Activated CD4-positive, alpha-beta T cell treated with anti-CD3 and anti-CD28 coated beads for 24 hours (primary cell): ENCODE results near the gene ARHGAP33.

Experiments used
- DNase-seq, 2 donors: peaks; one replicate each; pipeline ENCODE4 v3.0.0-alpha.2; 2020; ENCODE audit warnings: low read depth in 2 of 2

The ARHGAP33 gene

DNA sequence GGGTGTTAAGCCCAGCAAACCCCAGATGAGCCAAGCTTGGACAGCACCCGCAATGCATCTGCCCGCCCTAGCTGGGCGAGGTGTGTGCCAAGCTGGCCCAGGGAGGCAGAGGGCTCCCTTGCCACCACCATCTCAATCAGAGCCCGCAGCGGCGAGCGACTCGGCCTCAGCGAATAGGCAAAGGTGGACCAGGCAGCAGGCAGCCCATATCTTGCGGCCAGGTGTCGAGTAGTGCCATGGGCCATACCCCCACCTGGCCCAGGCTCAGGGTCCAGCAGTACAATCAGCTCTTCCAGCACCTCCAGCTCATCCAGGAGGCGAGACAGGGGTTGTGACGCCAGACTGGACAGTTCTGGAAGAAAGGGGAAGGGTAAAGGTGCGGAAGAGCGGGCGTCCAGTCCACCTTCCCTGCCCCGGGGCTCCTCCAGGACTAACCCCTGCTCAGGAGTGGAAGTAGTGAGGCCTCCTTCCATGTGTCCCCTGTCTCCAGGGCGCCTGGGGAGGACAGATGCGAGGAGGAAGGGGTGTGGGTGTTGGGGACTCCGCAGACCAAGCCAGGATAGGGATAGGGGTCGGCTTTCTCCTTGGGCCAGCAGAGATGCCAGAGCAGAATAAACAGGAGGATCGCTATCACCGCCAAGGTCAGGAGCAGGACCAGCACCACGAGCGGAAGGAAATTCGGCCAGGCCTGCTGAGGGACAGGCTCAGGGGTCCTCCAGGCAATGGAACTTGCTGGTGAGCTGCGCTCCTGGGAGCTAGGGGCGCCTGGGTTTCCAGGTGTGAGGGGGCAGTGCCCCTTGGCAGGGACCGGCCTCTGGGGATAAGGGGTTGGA, 35.9 kb upstream of the ARHGAP33 start:
- no peak for DNase-seq

DNA sequence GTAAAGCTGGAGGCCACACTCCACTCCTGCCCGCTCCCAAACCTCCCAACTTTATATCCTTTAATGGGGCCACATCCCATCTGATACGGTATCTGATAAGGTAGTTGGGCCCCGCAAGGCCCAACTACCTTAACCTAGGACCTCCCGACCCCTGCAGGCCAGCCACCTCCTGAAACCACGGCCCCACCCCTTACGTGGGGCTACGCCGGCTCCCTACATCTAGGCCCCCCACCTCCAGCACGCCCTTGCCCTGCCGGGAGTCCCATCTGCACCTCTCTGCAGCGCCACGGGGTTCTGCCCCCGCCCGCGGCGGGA, 35.3 kb upstream of the ARHGAP33 start:
- DNase-seq, result no peak

DNA sequence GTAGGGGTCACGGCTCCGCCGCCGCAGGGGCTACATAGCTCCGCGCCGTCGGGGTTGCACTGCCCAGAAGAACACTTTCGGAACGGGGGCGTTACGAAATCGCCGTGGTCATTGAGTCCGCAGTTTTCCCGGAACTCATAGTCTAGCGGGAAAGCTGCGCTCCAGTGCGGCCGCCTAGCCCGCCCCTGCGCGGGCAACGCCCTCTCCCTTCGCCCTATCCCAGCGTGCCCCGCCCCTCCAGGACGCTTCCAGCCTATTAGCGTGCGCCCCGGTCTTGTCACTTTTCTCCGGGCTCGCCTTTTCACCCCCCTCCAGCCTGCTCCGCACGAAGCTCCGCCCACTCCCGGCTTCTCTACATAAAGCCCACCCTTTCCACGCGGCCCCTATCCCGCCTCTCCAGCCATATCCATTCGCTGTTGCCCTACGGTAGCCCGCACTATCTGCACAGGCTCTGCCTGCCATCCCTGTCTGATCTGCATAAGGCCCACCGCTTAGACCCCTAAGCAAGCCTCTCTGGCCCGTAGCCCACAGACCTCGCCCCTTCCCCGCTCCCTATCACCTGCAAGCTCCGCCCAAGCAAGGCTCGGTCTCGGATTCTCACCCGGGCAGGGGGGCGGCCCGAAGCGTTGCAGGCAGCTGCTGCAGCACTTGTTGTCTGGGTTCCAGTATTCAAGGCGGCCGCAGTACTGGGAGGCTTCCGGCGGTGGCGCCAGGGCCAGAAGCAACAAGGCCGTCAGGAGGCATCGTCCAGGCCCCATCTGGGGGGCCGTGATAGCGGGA, 34.8 kb upstream of the ARHGAP33 start:
- DNase-seq, result peak; percentile 92 to 95

DNA sequence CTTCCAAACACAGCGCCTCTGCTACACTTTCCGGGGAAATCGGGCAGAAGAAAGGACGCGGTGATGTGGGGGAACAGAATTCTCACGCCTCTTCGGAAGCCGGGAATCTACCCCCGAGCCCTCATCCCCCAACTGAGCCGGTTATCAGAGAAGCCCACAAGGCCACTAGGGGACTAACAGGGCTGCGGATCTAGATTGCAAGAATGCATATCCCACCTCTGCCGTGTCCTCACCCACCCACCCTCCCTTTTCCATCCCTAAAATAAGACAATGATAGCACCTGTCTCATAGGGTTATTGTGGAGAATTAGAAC, 34.2 kb upstream of the ARHGAP33 start:
- DNase-seq, result no peak

DNA sequence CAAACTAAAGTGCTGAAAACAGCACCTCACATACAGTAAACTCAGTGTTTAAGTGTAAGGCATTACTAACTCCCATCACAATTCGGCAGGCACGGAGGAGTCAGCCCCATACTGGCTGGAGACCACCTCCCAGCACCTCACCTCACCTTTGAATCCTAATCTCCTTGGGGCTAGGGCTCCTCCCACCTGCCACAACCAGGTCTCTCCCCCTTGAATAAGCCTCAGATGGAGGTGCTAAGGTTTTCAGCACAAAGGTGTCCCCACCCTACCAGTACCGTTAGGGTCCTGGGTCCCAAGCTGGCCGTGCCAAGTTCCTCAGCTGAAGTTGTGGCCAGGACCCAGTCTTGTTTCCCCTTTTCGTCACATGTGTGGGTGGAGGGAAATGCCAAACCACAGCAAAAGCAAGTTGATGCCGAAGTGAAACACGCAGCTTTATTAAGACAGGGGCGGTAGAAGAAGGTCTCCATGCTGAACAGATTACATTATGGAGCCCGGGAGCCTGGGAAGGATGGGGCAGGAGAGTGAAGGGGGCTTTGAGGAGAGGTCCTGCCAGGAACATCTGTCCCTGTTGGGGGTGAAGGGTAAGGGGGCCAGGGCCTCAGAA, 33.1 kb upstream of the ARHGAP33 start, which contains the start of gene IGFLR1:
TSS of gene IGFLR1 (minus strand) at position 332 of the 604 bp plus-strand sequence. CDS start 1,272 bp downstream, outside the sequence.
- DNase-seq, result peak; percentile 51 to 58

DNA sequence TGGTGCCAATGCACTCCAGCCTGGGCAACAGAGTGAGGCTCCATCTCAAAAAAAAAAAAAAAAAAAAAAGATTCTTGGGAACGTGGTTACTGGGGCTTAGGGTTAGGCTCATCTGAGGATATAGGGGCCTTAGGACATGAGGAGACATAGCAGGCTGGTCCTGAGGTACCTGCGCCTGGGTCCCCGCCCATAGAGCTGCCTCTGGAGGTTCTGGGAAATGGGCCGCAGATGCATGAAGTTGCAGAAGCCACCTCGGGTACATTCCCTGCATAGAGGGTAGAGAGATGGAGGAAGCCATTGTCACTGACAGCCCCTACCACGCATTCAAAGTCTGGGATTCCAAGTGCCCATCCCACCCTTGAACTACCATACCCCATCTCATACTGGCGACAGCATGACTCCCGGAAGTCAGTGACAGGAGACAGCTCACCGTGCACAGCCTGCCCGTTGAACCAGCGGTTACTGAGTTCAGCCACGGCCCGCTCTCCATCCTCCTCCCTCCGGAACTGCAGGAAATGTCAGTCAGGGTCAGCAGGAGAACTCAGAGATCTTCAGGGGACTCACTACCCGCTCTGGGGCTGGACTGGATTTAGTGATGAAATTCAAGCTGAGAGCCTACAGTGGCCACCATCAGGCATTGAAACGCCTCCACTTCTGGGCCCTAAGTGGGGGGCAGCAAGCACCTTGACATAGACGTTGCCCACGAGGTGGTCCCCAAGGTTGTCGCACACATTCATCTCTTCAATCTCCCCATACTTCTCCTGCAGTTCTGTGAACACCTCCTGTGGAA, 31.5 kb upstream of the ARHGAP33 start:
- no peak for DNase-seq

DNA sequence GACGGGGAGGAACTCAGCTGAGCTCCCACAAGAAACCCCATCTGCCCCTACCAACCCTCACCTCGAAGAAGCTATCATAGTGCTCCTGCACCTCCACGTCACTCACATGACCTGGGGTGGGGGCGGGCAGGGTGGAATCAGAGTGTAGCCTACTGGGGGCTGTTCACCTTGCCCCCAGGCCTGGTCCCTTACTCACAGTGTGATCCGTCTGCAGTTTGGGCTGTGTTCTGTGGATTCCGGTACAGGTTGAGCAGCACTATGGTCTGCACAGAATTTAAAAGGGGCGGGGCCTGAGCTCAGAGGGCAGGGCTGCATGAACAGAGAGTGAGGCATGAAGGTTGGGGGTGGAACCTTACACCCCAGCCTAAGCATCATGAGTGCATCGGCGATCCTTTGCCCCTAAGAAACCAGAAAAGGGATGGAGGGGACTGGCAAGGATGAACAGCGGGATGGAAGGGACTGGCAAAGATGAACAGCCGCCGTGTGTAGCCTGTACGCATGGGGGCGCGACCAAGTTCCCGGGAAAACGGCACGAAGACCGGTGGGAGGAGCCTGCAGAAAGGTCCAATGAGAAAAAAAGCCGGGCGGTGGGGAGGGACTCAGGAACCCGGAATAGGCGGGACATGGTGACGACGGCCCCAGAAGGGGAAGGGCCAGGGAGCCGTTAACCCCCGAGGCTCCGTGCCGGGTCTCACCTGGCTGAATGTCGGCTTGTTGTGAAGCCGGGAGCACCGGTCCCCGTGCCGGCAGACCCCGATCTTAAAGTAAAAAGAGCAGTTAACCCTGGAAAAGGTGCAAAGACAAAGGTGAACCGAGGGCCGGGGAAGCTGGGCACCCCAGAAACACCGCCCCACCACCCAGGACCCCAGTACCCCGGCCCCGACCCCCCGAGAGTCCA, 30.7 kb upstream of the ARHGAP33 start:
- peak; percentile 83 to 84 for DNase-seq

DNA sequence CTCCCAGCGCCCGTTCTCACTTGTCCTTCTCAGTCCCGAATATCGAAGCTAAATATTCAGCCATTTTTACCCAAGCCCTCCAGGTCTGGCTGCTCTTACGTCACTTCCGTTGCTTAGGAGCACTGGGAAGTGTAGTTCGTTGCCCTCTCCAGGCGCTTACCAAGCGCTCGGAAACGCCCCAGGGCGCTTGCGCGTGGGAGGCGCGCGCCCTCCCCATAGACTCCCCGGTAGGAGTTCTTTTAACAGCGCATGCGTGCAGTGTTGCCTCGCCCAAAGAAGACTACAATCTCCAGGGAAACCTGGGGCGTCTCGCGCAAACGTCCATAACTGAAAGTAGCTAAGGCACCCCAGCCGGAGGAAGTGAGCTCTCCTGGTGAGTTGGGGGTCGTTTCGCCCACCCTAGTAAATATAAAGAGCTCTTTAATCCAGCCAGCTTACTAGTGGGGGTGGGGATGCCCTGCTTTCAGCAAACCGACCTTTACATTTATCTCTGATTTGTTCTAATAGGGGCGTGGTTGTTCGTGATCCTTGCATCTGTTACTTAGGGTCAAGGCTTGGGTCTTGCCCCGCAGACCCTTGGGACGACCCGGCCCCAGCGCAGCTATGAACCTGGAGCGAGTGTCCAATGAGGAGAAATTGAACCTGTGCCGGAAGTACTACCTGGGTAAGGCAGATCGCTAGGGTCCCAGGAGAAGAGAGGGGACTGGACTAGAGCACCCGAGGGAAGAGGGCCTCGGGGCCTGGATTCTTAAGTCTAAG, 29.9 kb upstream of the ARHGAP33 start, which contains the start of the genes PSENEN and U2AF1L4:
TSS of gene PSENEN (plus strand) at position 324 of the 759 bp plus-strand sequence. CDS start at position 604, 280 bp downstream.
TSS of gene U2AF1L4 (minus strand) at position 91 of the 759 bp plus-strand sequence. CDS start at position 64, 27 bp downstream.
- DNase-seq, result peak; percentile 84 to 87

DNA sequence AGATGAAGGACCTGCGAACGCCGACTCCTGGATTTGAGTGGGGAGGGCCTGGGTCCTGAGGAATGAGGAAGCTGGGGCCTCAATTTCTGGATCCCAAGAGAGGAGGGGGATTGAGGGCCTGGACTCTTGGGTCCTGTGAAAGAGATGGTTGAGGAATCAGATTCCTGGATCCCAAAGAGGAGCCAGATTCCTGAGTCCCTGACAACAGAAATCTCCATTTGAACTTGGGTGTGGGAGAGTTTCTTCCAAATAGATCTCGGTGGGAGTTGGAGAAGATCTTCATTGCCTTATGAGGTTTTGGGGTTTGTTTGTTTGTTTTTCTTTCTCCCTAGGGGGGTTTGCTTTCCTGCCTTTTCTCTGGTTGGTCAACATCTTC, 29.3 kb upstream of the ARHGAP33 start:
- no peak for DNase-seq

DNA sequence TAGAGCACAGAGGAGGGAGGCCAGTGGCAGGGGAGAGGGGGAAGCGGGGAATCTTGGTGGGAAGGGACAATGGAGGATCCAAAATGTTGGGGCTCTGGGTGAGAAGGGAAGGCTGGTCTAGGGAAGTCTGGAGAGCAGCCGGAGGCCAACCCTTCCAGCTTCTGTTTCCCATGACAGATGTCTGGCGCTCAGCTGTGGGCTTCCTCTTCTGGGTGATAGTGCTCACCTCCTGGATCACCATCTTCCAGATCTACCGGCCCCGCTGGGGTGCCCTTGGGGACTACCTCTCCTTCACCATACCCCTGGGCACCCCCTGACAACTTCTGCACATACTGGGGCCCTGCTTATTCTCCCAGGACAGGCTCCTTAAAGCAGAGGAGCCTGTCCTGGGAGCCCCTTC, 28.8 kb upstream of the ARHGAP33 start:
- no peak for DNase-seq

DNA sequence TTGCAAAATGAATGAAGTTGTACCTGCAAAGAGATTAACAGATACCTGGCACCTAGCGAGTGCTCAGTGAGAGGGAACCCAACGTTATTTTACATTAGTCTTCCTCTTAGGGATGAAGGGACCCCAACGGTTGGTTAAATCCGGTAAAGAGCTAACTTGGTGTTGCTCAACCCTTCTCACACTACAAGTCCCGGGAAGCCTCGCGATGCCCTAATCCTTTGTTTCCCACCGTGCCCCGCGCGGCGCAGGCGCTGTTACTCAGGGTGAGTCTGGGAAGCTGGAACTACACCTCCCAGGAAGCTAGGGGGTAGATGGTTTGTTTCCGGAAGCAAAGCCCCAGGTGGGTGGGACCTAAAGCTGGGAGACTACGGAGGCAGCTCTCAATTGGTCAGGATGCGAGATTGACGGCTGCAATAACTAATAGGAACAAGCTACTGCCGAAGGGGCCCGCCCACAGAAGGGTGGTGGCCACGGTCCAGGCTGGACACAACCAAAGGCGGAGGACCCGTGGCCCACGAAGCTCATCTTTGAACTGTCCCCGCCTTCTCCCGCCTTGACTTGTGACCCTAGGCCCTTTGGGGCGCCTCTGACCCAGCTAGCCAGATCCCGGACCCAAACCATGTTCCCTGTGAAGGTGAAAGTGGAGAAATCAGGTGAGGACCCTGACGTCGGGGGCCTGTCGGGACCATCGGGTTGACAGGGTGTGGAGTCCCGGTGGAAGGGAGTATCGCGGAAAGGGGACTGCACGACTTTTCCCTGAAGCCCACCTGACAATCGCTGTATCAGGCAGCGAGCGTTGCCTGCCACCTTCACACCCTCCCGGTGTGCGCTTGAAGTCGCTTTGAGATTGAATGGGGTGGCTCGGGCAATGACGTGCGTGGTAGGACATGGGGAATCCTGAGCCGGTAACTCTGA, 27.0 kb upstream of the ARHGAP33 start, which contains the start of gene LIN37:
TSS of gene LIN37 (plus strand) at position 471 of the 915 bp plus-strand sequence. CDS start at position 620, 149 bp downstream.
- DNase-seq, result peak; percentile 97

DNA sequence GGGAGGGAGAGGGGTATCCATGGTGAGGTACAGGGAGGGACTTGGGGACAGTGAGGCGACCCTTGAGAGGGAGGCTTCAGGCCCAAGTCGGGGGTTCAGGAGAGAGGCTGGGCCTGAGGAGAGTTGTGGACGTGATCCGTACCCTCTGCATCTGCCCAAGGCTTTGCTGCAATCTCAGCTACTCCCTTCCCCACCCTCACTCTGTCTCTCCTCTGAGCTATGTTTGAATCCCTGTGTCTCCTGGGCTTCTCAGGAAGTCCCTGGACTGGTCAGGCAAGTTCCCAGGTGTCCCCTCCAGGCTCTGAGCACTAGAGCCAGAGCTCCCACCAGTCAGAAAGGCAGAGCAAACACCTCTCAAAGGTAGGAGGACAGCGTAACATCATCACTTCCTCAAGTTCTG, 25.2 kb upstream of the ARHGAP33 start:
- DNase-seq, result no peak

DNA sequence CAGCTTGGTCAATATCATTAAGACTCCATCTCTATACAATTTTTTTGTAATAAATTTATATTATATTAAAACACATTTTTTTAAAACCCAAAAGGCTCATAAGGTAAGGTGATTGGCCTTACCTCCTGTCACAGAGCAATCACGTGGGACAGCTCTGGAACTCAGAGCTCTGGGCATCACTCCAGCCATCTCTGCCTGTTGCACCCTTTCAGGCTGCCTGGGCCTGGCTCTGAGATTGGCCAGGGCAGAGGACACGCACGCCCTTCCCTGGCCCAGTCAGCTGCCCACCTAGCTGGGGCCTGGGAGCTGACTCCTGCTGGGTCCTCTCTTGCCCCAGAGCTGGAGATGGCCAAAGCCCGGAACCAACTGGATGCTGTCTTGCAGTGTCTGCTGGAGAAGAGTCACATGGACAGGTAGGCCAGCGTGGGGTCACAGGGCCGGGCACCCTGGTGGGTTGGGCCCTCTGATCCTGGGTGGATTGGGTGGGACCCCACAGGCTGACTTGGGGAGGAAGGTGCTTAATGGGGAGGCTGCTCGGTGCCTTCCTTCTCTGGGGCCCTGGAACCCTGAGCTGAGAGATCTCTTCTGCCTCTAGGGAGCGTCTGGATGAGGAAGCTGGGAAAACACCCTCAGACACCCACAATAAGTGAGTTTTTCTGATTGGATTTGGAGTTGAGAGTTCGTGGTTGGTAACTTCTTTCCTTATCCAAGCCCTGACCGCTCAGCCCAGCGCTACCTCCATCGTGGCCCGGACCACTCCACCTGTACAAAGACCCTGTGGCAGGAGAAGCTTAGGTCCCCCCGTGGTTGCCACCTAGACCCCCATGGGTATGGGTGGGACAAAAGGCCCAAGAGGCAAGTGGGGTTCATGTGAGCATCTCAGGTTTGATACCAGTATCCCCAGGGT, 23.3 kb upstream of the ARHGAP33 start:
- no peak for DNase-seq

DNA sequence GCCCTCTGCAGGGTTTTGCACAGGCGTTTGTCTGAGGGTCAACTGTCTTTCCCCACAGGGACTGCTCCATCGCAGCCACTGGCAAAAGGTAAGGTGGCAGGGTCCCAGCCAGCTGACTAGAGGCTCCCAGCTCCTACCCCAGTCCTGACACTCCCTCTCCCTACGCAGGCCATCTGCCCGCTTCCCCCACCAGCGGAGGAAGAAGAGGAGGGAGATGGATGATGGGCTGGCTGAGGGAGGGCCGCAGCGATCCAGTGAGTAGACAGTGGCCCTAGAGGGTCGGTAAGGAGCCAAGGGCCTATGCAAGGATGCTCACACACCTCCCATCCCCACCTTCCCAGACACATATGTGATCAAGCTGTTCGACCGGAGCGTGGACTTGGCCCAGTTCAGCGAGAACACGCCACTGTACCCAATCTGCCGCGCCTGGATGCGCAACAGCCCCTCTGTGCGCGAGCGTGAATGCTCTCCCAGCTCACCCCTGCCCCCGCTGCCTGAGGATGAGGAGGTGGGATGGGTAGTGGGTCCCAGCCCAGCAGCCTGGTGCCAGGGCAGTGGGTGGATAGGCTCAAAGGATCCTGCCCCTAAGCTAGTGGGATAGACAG, 22.5 kb upstream of the ARHGAP33 start:
- DNase-seq, result no peak

DNA sequence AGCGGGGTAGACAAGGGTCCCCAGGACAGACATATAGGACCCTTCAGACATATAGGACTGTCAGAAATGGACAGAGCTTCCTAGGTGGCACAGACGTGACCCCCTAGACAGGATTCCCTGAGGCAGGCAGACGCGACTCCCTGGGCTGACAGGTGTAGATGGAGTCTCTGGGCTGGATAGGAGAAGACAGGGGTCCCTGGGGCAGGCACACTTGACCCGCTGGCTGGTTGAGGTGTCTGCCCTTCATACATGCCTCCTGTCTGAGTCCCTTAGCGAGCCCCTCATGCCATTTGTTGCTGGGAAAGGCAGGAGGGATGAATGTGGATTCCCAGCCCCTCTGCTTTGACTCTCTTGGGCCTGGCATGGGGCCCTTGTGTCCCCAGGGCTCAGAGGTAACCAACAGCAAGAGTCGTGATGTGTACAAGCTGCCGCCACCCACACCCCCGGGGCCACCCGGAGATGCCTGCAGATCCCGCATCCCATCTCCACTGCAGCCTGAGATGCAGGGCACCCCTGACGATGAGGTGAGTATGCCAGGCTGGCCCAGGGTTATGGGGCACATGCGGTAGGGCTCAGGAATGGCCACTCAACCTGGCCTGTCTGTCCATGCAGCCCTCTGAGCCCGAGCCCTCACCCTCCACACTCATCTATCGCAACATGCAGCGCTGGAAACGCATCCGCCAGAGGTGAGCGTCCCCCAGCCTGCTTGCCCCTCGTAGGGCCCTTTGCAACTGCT, 21.6 kb upstream of the ARHGAP33 start:
- DNase-seq, result no peak

DNA sequence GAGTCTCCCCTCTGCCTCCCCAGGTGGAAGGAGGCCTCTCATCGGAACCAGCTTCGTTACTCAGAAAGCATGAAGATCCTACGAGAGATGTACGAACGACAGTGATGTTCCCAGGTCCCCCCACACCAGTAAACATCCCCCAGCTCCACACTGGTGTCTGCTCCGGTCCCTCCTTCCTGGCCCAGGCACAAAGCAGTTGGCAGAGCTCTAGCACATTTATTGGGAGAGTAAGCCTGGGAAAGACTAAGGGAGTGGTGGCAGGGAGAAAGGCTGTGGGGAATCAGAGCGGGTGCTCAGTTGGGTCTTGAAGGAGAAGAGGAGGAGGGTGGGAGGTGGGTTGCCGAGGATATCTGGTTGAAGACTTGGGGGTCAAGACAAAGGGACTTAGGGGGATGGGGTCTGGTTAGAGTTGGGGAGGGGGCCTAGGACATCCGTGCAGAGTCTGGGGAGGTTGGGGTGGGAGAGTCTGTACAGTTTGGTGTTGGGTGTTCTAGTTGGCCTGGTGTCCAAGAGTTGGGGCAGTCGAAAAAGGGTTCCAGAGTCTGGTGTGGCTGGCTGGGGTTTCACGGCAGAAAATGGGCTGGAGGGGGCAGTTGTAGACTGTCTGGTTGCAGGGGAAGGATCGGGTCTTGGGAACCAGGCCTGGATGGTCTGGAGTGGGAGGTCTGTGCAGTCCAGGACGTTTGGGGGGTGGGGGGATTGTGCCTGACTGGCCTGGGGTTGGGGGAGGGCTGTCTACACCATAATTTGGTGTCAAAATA, 20.8 kb upstream of the ARHGAP33 start:
- no peak for DNase-seq
